OCI-LY3 (cell line): Measurements from ENCODE around the gene CFAP161.

ENCODE experiments used
- EZH2phosphoT487 ChIP-seq: fragments of 200-600 bp; shearing (Covaris generic); IDR thresholded peaks from 2 replicates; pipeline ENCODE4 v1.6.1; 2018; ENCODE audit warnings: antibody characterized with exemption, mixed run types, low read depth
- TF ChIP-seq, protein P1 (sequence below): fragments of 200-600, 300-600 bp; sonication (generic); IDR thresholded peaks from 2 replicates; pipeline ENCODE4 v1.5.1; 2014; ENCODE audit warnings: antibody characterized with exemption, low read length, low read depth

DNA sequence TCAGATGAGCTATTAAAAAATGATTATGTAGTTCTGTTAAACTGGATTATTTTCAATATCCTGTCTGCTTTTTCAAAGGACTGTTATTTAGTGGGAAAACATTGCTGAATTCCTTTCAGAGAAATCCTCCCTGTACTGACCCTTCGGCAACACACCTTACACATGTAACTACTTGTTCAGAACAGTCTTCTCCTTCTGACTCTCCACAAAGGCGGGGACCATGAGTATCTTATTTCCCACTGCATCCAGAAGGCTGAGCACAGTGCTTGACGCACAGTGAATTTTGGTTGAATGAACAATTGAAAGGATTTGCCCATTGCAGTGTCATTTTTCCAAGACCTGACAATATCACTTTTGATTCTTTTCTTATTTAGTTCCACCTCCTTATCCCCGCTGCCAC is 23.1 kb upstream of the CFAP161 start:
- TF ChIP-seq, protein P1, sequence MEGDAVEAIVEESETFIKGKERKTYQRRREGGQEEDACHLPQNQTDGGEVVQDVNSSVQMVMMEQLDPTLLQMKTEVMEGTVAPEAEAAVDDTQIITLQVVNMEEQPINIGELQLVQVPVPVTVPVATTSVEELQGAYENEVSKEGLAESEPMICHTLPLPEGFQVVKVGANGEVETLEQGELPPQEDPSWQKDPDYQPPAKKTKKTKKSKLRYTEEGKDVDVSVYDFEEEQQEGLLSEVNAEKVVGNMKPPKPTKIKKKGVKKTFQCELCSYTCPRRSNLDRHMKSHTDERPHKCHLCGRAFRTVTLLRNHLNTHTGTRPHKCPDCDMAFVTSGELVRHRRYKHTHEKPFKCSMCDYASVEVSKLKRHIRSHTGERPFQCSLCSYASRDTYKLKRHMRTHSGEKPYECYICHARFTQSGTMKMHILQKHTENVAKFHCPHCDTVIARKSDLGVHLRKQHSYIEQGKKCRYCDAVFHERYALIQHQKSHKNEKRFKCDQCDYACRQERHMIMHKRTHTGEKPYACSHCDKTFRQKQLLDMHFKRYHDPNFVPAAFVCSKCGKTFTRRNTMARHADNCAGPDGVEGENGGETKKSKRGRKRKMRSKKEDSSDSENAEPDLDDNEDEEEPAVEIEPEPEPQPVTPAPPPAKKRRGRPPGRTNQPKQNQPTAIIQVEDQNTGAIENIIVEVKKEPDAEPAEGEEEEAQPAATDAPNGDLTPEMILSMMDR = no peak
- TF ChIP-seq EZH2phosphoT487 = no peak
